Left renal pelvis (tissue), 4 donors: ENCODE measurements around the gene PEA15. TPM values are rescaled to one million over a fixed set of nuclear protein-coding genes. Genes with fewer than 3 reads are reported as not detected.

ENCODE experiments used
- DNase-seq, 4 donors: peaks; one replicate each; pipeline ENCODE4 v3.0.0-alpha.2; 2013; ENCODE audit warnings: low read depth in 4 of 4, low spot score in 3 of 4
- polyA plus RNA-seq, 4 donors: library from polyadenylated mRNA; unstranded; fragments of 120-200 nt; gene quantifications; one replicate each; pipeline ENCODE4 v1.2.1, GENCODE V29; 2013; ENCODE audit not compliant: insufficient read length in 4 of 4

The PEA15 gene
- polyA plus RNA-seq, 4 donors: 91.6 to 142 (median 122) TPM

DNA sequence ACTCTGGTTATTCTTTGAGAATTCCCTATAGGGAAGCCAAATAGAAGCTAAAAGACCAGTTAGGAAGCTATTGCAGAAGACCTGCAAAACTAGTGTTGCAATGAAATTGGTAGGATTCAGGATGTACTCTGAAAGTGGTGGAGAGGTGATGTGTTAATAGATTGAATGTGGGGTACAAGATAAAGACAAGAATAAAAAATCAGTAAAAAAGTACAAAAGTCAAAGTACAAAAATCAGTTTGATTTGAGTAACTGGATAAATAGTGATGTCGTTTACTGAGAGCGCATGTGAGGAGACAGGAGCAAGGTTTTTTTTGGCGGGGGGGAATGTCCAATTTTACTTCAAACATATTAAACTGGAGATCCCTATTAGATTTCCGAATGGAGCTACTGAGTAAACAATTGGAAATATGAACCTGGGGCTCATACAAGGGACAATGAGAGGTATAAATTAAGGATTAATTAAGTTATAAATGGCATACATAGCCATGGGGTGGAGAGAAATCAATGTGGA lies 59.7 kb downstream of the PEA15 start:
- DNase-seq: no peak

Other genes starting within 250 kb of the PEA15 start
- gene PIGM, start 173.4 kb upstream of the PEA15 start, polyA plus RNA-seq: 10 to 100 TPM in 3 of 4 donors, 1 to 10 TPM in 1; 8.5 to 13.9 (median 13.2) TPM
- gene KCNJ10, start 135.2 kb upstream of the PEA15 start, polyA plus RNA-seq: 10 to 100 TPM in 3 of 4 donors, 1 to 10 TPM in 1; 1.0 to 29.7 (median 25.0) TPM
- under 1 TPM; 0.11 to 0.29 (median 0.15) TPM for gene KCNJ9, start 123.8 kb upstream of the PEA15 start, polyA plus RNA-seq
- 10 to 100 TPM; 18.3 to 40.3 (median 28.7) TPM for gene IGSF8, start 106.8 kb upstream of the PEA15 start, polyA plus RNA-seq
- 1 to 10 TPM; 5.0 to 5.7 (median 5.5) TPM for gene ATP1A2, start 89.6 kb upstream of the PEA15 start, polyA plus RNA-seq
- 1 to 10 TPM in 1 of 4 donors, under 1 TPM in 2, not detected in 1; 0.12 to 1.6 (median 0.37) TPM for gene ATP1A4, start 53.8 kb upstream of the PEA15 start, polyA plus RNA-seq
- under 1 TPM; 0.17 to 0.68 (median 0.34) TPM for gene CASQ1, start 14.8 kb upstream of the PEA15 start, polyA plus RNA-seq
- gene DCAF8, start 57.2 kb downstream of the PEA15 start, polyA plus RNA-seq: 100 to 1,000 TPM; 133 to 272 (median 213) TPM
- 10 to 100 TPM; 63.4 to 90.0 (median 85.5) TPM for gene PEX19, start 79.7 kb downstream of the PEA15 start, polyA plus RNA-seq
- gene COPA, start 137.9 kb downstream of the PEA15 start, polyA plus RNA-seq: 100 to 1,000 TPM; 143 to 177 (median 162) TPM
- 100 to 1,000 TPM; 116 to 173 (median 147) TPM for gene NCSTN, start 138.0 kb downstream of the PEA15 start, polyA plus RNA-seq
- under 1 TPM; 0.06 to 0.34 (median 0.20) TPM for gene NHLH1, start 161.7 kb downstream of the PEA15 start, polyA plus RNA-seq
- gene VANGL2, start 195.2 kb downstream of the PEA15 start, polyA plus RNA-seq: 10 to 100 TPM; 25.6 to 38.9 (median 35.4) TPM